ENCODE measurements around the gene LBR. TPM values are rescaled to one million over a fixed set of nuclear protein-coding genes. Genes with fewer than 3 reads are reported as not detected.

LBR gene
- total RNA-seq, 1 experiment from 2014 or later: 106 TPM

DNA sequence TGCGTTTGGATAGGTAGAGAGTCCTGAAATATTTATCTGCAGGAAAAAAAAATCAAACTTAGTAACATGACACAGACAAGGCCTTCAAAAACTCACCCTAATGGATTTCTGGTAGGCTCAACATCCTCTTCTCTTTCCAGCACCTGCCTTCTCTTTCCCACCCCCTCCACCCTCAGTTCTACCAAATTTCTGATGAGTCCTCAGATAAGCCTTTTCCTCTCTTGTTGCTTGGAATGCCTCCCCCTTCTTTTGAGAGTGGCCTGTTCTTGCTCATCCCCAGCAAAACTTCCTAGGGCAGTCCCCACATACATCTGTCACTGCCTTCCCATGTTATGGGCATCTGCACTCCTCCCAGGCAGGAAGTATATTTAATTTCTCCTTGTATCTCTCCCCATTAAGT, 7.6 kb upstream of the LBR start:
- ChIA-PET POLR2A (no interaction called here), CTCF (no interaction called here)
- BruUV-seq (replicated peaks): no TSS peak
- no peaks in the 10 kb centered on the region for H3K9me3 Mint-ChIP-seq (ENCODE audit: unreplicated experiment)
- no peaks in the 10 kb centered on the region for H3K27me3 Mint-ChIP-seq (ENCODE audit: insufficient read depth, unreplicated experiment)
- H3K4me1 Mint-ChIP-seq (ENCODE audit: insufficient read depth, unreplicated experiment): no peaks in the 10 kb centered on the region
- intact Hi-C loops (cut with micrococcal nuclease): no loop called here
- H3K4me3 Mint-ChIP-seq (ENCODE audit: unreplicated experiment): no peak overlapping the region
- no peak for DNase-seq (ENCODE audit: unreplicated experiment)
- no peaks in the 10 kb centered on the region for H3K36me3 Mint-ChIP-seq (ENCODE audit: insufficient read depth, unreplicated experiment)
- no peak overlapping the region for H3K27ac Mint-ChIP-seq (ENCODE audit: low read depth, unreplicated experiment)
- no peak for TF ChIP-seq CTCF (IDR thresholded peaks at IDR 0.05; ENCODE audit: unreplicated experiment)

- TF ChIP-seq CTCF (IDR thresholded peaks at IDR 0.05; ENCODE audit: unreplicated experiment): no peak
- H3K27me3 Mint-ChIP-seq (ENCODE audit: insufficient read depth, unreplicated experiment): no peaks in the 10 kb centered on the region
- no peaks in the 10 kb centered on the region for H3K9me3 Mint-ChIP-seq (ENCODE audit: unreplicated experiment)
- H3K36me3 Mint-ChIP-seq (ENCODE audit: insufficient read depth, unreplicated experiment): no peaks in the 10 kb centered on the region
- BruUV-seq (replicated peaks): no TSS peak
- H3K4me3 Mint-ChIP-seq (ENCODE audit: unreplicated experiment): no peak overlapping the region
- ChIA-PET POLR2A (interaction anchor here (11.9 kb wide), 1 partner anchor 14 kb away, joined by 611 read pairs; no protein-coding TSS in a partner anchor), CTCF (no interaction called here)
- no peaks in the 10 kb centered on the region for H3K4me1 Mint-ChIP-seq (ENCODE audit: insufficient read depth, unreplicated experiment)
- no peak for DNase-seq (ENCODE audit: unreplicated experiment)
- intact Hi-C loops (cut with micrococcal nuclease): no loop called here
- H3K27ac Mint-ChIP-seq (ENCODE audit: low read depth, unreplicated experiment): no peak overlapping the region
Observed at GRCh38 chr1:225435076-225435475, 7.2 kb upstream of the LBR start.

DNA sequence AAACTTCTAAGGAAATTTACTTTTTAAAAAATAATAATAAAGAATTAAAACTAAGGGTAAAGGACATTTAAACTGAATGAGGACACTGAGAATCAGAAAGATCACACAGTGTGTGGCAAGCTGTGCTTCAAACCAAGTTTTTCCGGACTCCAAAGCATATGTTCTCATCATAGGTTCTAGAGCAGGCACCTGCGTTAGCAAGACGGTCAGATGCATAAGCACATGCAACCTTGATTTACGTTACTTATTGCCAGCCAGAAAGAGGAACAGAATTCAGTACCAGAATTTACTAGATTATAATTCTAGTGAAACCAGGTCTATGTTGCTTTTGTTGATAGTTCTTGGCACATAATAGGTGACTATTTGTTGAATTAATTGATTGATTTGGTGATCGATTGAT, 6.2 kb upstream of the LBR start:
- ChIA-PET CTCF (interaction anchor here (0.8 kb wide), 1 partner anchor 25 kb away, joined by 3 read pairs; no protein-coding TSS in a partner anchor), POLR2A (interaction anchor here (11.9 kb wide), 1 partner anchor 15 kb away, joined by 611 read pairs; no protein-coding TSS in a partner anchor)
- BruUV-seq (replicated peaks): no TSS peak
- intact Hi-C loops (cut with micrococcal nuclease): no loop called here
- no peak for DNase-seq (ENCODE audit: unreplicated experiment)
- TF ChIP-seq CTCF (IDR thresholded peaks at IDR 0.05; ENCODE audit: unreplicated experiment): no peak
- H3K27ac Mint-ChIP-seq (ENCODE audit: low read depth, unreplicated experiment): no peak overlapping the region
- no peaks in the 10 kb centered on the region for H3K4me1 Mint-ChIP-seq (ENCODE audit: insufficient read depth, unreplicated experiment)
- H3K36me3 Mint-ChIP-seq (ENCODE audit: insufficient read depth, unreplicated experiment): no peaks in the 10 kb centered on the region
- no peaks in the 10 kb centered on the region for H3K9me3 Mint-ChIP-seq (ENCODE audit: unreplicated experiment)
- no peaks in the 10 kb centered on the region for H3K27me3 Mint-ChIP-seq (ENCODE audit: insufficient read depth, unreplicated experiment)
- H3K4me3 Mint-ChIP-seq (ENCODE audit: unreplicated experiment): no peak overlapping the region

- intact Hi-C loops (cut with micrococcal nuclease): no loop called here
- Mint-ChIP-seq H3K9me3 (ENCODE audit: unreplicated experiment) (no peaks in the 10 kb centered on the region), H3K27me3 (ENCODE audit: insufficient read depth, unreplicated experiment) (no peaks in the 10 kb centered on the region), H3K36me3 (ENCODE audit: insufficient read depth, unreplicated experiment) (no peaks in the 10 kb centered on the region), H3K27ac (ENCODE audit: low read depth, unreplicated experiment) (no peak overlapping the region), H3K4me1 (ENCODE audit: insufficient read depth, unreplicated experiment) (peaks cover 7% of the 10 kb centered on the region), H3K4me3 (ENCODE audit: unreplicated experiment) (no peak overlapping the region)
- ChIA-PET CTCF (interaction anchor here (0.6 to 1.3 kb wide), 8 partner anchors 9 to 346 kb away, joined by 3 to 4 read pairs (median 3); partner anchors contain the start of gene SRP9), POLR2A (interaction anchor here (1.6 to 11.9 kb wide), 2 partner anchors 17 to 52 kb away, joined by 3 to 611 read pairs; no protein-coding TSS in a partner anchor)
- TF ChIP-seq CTCF (IDR thresholded peaks at IDR 0.05; ENCODE audit: unreplicated experiment): no peak
- no TSS peak for BruUV-seq (replicated peaks)
- DNase-seq (ENCODE audit: unreplicated experiment): no peak
Observed at GRCh38 chr1:225431081-225431863, 3.4 kb upstream of the LBR start.

Measured in MCF 10A (cell line).